ENCODE data around the gene HTRA1.

The HTRA1 gene

DNA sequence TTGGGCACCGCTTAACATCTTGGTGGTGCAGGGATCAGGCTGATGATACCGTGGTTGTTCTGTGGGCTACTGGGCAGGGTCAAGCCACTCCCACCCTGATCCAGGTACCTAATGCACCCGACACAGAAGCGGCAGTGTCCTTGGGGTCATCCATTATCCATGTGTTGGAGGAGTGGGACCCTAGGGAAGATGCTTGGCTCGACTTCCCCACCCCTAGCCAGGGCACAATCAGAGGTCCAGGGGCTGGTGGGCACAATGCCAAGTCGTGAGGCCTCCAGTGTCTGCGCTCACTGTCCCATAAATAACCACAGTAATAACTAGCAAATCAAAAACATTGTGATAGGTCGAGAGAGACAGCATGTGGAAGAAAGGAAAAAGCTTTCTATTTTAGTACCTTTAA lies 37.7 kb downstream of the HTRA1 start:
- H3K27me3 ChIP-seq (ENCODE audit: insufficient read depth, low read length, poor library complexity, severe bottlenecking), result no peaks in the 10 kb centered on the region
- no peaks in the 10 kb centered on the region for H4K20me1 ChIP-seq (ENCODE audit: insufficient read depth, low read length, poor library complexity, severe bottlenecking)
- H3K4me2 ChIP-seq (ENCODE audit: low read depth, low read length, poor library complexity, severe bottlenecking), result no peak overlapping the region
- no peaks in the 10 kb centered on the region for H3K79me2 ChIP-seq (ENCODE audit: insufficient read depth, low read length)
- H3F3A ChIP-seq (ENCODE audit: low read depth), result no peaks in the 10 kb centered on the region
- TF ChIP-seq, protein P1, sequence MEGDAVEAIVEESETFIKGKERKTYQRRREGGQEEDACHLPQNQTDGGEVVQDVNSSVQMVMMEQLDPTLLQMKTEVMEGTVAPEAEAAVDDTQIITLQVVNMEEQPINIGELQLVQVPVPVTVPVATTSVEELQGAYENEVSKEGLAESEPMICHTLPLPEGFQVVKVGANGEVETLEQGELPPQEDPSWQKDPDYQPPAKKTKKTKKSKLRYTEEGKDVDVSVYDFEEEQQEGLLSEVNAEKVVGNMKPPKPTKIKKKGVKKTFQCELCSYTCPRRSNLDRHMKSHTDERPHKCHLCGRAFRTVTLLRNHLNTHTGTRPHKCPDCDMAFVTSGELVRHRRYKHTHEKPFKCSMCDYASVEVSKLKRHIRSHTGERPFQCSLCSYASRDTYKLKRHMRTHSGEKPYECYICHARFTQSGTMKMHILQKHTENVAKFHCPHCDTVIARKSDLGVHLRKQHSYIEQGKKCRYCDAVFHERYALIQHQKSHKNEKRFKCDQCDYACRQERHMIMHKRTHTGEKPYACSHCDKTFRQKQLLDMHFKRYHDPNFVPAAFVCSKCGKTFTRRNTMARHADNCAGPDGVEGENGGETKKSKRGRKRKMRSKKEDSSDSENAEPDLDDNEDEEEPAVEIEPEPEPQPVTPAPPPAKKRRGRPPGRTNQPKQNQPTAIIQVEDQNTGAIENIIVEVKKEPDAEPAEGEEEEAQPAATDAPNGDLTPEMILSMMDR (conservative IDR thresholded peaks at IDR 0.05; ENCODE audit: low read length), result no peak
- no peak for TF ChIP-seq EZH2phosphoT487 (IDR thresholded peaks at IDR 0.05; ENCODE audit: borderline replicate concordance)
- H3K4me3 ChIP-seq (ENCODE audit: low read length, poor library complexity, severe bottlenecking), result no peak overlapping the region
- no peak overlapping the region for H2AFZ ChIP-seq (ENCODE audit: low read length)
- H3K4me1 ChIP-seq (ENCODE audit: insufficient read depth, low read length, poor library complexity, severe bottlenecking), result no peaks in the 10 kb centered on the region
- no peak overlapping the region for H3K9ac ChIP-seq (ENCODE audit: low read depth, low read length, poor library complexity, severe bottlenecking)
- H3K9me2 ChIP-seq (replicated peaks; ENCODE audit: low read depth, low read length), result no peaks in the 10 kb centered on the region
- H3K36me3 ChIP-seq (ENCODE audit: insufficient read depth, low read length), result no peaks in the 10 kb centered on the region
- no peaks in the 10 kb centered on the region for H3K9me3 ChIP-seq (ENCODE audit: insufficient read depth, low read depth, low read length)

DNA sequence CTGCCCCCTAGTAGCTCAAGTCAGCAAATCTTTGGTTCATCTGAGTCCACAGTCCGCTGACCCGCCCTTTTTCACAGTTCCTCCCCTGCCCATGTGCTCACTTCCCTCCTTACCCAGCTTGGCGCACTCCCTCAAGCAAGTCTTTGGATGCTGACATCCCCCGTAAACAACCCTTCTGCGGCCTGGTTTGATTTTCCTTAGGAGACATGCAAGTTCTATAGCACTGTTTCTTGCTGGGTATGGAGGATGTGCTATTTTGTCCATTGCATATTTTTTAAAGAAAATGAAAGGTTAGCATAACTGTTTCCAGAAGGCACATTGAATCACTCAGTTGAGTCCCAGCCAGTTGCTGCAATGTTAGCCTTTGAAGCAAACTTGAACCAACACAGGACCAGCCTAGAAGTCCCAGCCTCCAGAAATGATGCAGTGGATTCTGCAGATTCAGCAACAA lies 38.2 kb downstream of the HTRA1 start:
- no peak for TF ChIP-seq EZH2phosphoT487 (IDR thresholded peaks at IDR 0.05; ENCODE audit: borderline replicate concordance)
- TF ChIP-seq, protein P1 (conservative IDR thresholded peaks at IDR 0.05; ENCODE audit: low read length), result no peak
- Histone ChIP-seq H3K9me2 (replicated peaks; ENCODE audit: low read depth, low read length) (no peaks in the 10 kb centered on the region), H3K27me3 (ENCODE audit: insufficient read depth, low read length, poor library complexity, severe bottlenecking) (no peaks in the 10 kb centered on the region), H3K9ac (ENCODE audit: low read depth, low read length, poor library complexity, severe bottlenecking) (no peak overlapping the region), H3K9me3 (ENCODE audit: insufficient read depth, low read depth, low read length) (no peaks in the 10 kb centered on the region), H3K4me3 (ENCODE audit: low read length, poor library complexity, severe bottlenecking) (no peak overlapping the region), H3K36me3 (ENCODE audit: insufficient read depth, low read length) (no peaks in the 10 kb centered on the region), H3F3A (ENCODE audit: low read depth) (no peaks in the 10 kb centered on the region), H4K20me1 (ENCODE audit: insufficient read depth, low read length, poor library complexity, severe bottlenecking) (no peaks in the 10 kb centered on the region), H3K79me2 (ENCODE audit: insufficient read depth, low read length) (no peaks in the 10 kb centered on the region), H3K4me2 (ENCODE audit: low read depth, low read length, poor library complexity, severe bottlenecking) (no peak overlapping the region), H2AFZ (ENCODE audit: low read length) (no peak overlapping the region), H3K4me1 (ENCODE audit: insufficient read depth, low read length, poor library complexity, severe bottlenecking) (no peaks in the 10 kb centered on the region)

DNA sequence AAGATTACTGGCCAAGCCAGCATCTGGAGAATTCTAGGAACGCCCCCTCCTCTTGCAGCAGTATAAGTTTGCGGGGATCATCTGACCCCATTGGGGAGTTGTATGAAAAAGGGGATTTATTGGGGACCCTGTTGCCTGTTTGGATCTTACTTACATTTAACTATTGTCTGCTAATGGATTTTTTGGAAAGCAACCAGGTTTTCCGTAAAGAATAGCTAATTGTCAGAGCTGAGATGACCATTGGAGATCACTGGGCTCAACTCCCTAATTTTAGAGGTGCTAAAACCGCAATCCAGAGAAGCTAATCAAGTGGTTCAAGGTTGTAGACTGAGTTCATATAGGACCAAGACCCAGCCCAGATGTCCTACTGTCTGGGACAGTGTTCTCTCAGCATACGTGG lies 38.8 kb downstream of the HTRA1 start:
- no peak overlapping the region for H3K4me2 ChIP-seq (ENCODE audit: low read depth, low read length, poor library complexity, severe bottlenecking)
- TF ChIP-seq, protein P1 (conservative IDR thresholded peaks at IDR 0.05; ENCODE audit: low read length), result no peak
- TF ChIP-seq EZH2phosphoT487 (IDR thresholded peaks at IDR 0.05; ENCODE audit: borderline replicate concordance), result no peak
- H3K9ac ChIP-seq (ENCODE audit: low read depth, low read length, poor library complexity, severe bottlenecking), result no peak overlapping the region
- H3K27me3 ChIP-seq (ENCODE audit: insufficient read depth, low read length, poor library complexity, severe bottlenecking), result no peaks in the 10 kb centered on the region
- no peaks in the 10 kb centered on the region for H3K4me1 ChIP-seq (ENCODE audit: insufficient read depth, low read length, poor library complexity, severe bottlenecking)
- H3K9me3 ChIP-seq (ENCODE audit: insufficient read depth, low read depth, low read length), result no peaks in the 10 kb centered on the region
- no peaks in the 10 kb centered on the region for H3K79me2 ChIP-seq (ENCODE audit: insufficient read depth, low read length)
- H4K20me1 ChIP-seq (ENCODE audit: insufficient read depth, low read length, poor library complexity, severe bottlenecking), result no peaks in the 10 kb centered on the region
- H3K4me3 ChIP-seq (ENCODE audit: low read length, poor library complexity, severe bottlenecking), result no peak overlapping the region
- no peaks in the 10 kb centered on the region for H3K9me2 ChIP-seq (replicated peaks; ENCODE audit: low read depth, low read length)
- no peaks in the 10 kb centered on the region for H3K36me3 ChIP-seq (ENCODE audit: insufficient read depth, low read length)
- H2AFZ ChIP-seq (ENCODE audit: low read length), result no peak overlapping the region
- no peaks in the 10 kb centered on the region for H3F3A ChIP-seq (ENCODE audit: low read depth)

Measured in Loucy (cell line).